A673 (cell line): ENCODE measurements around the gene CUTC.

ENCODE experiments used
- EZH2 ChIP-seq: fragments of 200-600 bp; sonication (generic); IDR thresholded peaks from 2 replicates; pipeline ENCODE4 v1.6.1; 2017; ENCODE audit warnings: borderline replicate concordance, low read depth, mild to moderate bottlenecking, mixed read lengths, antibody characterized with exemption, low read length; ENCODE audit not compliant: poor library complexity, severe bottlenecking
- TF ChIP-seq, protein P1 (sequence below): fragments of 300-800, 200-600 bp; sonication (generic); conservative IDR thresholded peaks from 2 replicates; pipeline ENCODE4 v1.5.1; 2017; ENCODE audit warnings: low read depth, mild to moderate bottlenecking, antibody characterized with exemption, low read length, moderate library complexity, mixed read lengths

DNA sequence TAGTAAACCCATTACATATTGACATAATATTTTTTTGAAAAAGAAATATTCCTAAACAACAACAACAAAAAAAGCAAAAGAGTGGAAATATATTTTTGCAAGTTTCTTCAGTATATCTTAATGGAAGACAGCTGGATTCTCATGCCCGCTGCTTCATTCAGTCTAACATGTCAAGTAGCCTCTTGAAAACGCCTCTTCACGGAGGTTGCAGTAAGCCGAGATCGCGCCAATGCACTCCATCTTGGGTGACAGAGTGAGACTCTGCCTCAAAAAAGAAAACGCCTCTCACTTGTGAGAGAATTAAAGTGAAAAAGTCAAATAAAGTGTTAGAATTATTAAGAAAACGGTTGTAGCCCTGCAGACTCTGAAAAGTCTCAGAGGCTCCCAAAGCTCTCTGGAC is 1.3 kb downstream of the CUTC start:
- TF ChIP-seq, protein P1, sequence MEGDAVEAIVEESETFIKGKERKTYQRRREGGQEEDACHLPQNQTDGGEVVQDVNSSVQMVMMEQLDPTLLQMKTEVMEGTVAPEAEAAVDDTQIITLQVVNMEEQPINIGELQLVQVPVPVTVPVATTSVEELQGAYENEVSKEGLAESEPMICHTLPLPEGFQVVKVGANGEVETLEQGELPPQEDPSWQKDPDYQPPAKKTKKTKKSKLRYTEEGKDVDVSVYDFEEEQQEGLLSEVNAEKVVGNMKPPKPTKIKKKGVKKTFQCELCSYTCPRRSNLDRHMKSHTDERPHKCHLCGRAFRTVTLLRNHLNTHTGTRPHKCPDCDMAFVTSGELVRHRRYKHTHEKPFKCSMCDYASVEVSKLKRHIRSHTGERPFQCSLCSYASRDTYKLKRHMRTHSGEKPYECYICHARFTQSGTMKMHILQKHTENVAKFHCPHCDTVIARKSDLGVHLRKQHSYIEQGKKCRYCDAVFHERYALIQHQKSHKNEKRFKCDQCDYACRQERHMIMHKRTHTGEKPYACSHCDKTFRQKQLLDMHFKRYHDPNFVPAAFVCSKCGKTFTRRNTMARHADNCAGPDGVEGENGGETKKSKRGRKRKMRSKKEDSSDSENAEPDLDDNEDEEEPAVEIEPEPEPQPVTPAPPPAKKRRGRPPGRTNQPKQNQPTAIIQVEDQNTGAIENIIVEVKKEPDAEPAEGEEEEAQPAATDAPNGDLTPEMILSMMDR = no peak
- no peak for TF ChIP-seq EZH2
